WTC11 (cell line): Measurements from ENCODE around the gene FCRL5.

Source experiments
- CREM ChIP-seq: sonication (generic); formaldehyde crosslinking; IDR thresholded peaks from 2 replicates; pipeline ENCODE4 v1.8.1; 2022; ENCODE audit warnings: mild to moderate bottlenecking, missing genetic modification reagents, moderate library complexity
- CTCF ChIP-seq: fragments of 200-600 bp; IDR thresholded peaks from 2 replicates; pipeline ENCODE4 v1.8.0; 2022; ENCODE audit warnings: antibody characterized with exemption
- TF ChIP-seq, protein P1 (sequence below): sonication (generic); formaldehyde crosslinking; IDR thresholded peaks from 2 replicates; pipeline ENCODE4 v1.8.1; 2022; ENCODE audit warnings: mild to moderate bottlenecking, moderate library complexity, missing genetic modification reagents

GRCh38 chr1:157482717-157483116, 69.6 kb downstream of the FCRL5 start:
- no peak for TF ChIP-seq CTCF
- TF ChIP-seq, protein P1, sequence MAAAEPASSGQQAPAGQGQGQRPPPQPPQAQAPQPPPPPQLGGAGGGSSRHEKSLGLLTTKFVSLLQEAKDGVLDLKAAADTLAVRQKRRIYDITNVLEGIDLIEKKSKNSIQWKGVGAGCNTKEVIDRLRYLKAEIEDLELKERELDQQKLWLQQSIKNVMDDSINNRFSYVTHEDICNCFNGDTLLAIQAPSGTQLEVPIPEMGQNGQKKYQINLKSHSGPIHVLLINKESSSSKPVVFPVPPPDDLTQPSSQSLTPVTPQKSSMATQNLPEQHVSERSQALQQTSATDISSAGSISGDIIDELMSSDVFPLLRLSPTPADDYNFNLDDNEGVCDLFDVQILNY (CRISPR knock-in tag) = no peak
- no peak for TF ChIP-seq CREM (CRISPR knock-in tag)
